A673 (cell line): ENCODE data around the gene TAF5L. TPM values are rescaled to one million over a fixed set of nuclear protein-coding genes. Genes with fewer than 3 reads are reported as not detected.

Experiments
- BruUV-seq: library from RNA; stranded (reverse); fragments of 400-500 nt; replicated peaks from 2 replicates; lab custom pipeline; 2021; lab: Mats Ljungman, UMichigan
- CTCF ChIA-PET: fragments of 300-600 bp; sonication (Branson Sonifier 250); formaldehyde crosslinking; loops from one replicate; lab custom pipeline; 2022; ENCODE audit warnings: antibody characterized with exemption; lab: Charles Lee
- POLR2A ChIA-PET: fragments of 300-600 bp; sonication (Branson Sonifier 250); formaldehyde crosslinking; loops from one replicate; lab custom pipeline; 2022; ENCODE audit warnings: antibody characterized with exemption; ENCODE audit not compliant: low non-redundant PET; lab: Charles Lee
- DNase-seq: peaks from one replicate; pipeline ENCODE4 v3.0.0-alpha.2; 2015; ENCODE audit warnings: low spot score
- H3K27ac ChIP-seq: fragments of 200-600 bp; sonication (generic); 2 replicates; pipeline ENCODE4 v1.5.1; 2016; ENCODE audit warnings: mixed run types, low read depth, mild to moderate bottlenecking, mixed read lengths, antibody characterized with exemption, low read length; ENCODE audit not compliant: poor library complexity, severe bottlenecking
- H3K27me3 ChIP-seq: fragments of 200-600 bp; sonication (generic); replicated peaks from 2 replicates; pipeline ENCODE4 v1.6.1; 2017; ENCODE audit warnings: mixed run types, low read depth, mild to moderate bottlenecking, mixed read lengths, antibody characterized with exemption, low read length; ENCODE audit not compliant: insufficient read depth, poor library complexity
- H3K36me3 ChIP-seq: fragments of 200-600 bp; sonication (generic); 2 replicates; pipeline ENCODE4 v1.6.1; 2016; ENCODE audit warnings: mixed run types, mild to moderate bottlenecking, mixed read lengths, antibody characterized with exemption, low read length; ENCODE audit not compliant: insufficient read depth, poor library complexity, severe bottlenecking
- H3K4me1 ChIP-seq: fragments of 200-600 bp; sonication (generic); 2 replicates; pipeline ENCODE4 v1.6.1; 2017; ENCODE audit warnings: mixed run types, mild to moderate bottlenecking, mixed read lengths, antibody characterized with exemption, low read length; ENCODE audit not compliant: insufficient read depth, poor library complexity, severe bottlenecking
- H3K4me3 ChIP-seq: fragments of 200-600 bp; sonication (generic); 2 replicates; pipeline ENCODE4 v1.5.1; 2016; ENCODE audit warnings: low read depth, mixed run types, mild to moderate bottlenecking, mixed read lengths, low read length; ENCODE audit not compliant: poor library complexity, severe bottlenecking
- H3K9me3 ChIP-seq: fragments of 200-600 bp; sonication (generic); 2 replicates; pipeline ENCODE4 v1.6.1; 2016; ENCODE audit warnings: mixed run types, low read depth, mild to moderate bottlenecking, mixed read lengths, antibody characterized with exemption, low read length; ENCODE audit not compliant: poor library complexity, severe bottlenecking
- EZH2 ChIP-seq: fragments of 200-600 bp; sonication (generic); IDR thresholded peaks from 2 replicates; pipeline ENCODE4 v1.6.1; 2017; ENCODE audit warnings: borderline replicate concordance, low read depth, mild to moderate bottlenecking, mixed read lengths, antibody characterized with exemption, low read length; ENCODE audit not compliant: poor library complexity, severe bottlenecking
- intact Hi-C: fragments of 100-400 bp; cut with micrococcal nuclease; formaldehyde crosslinking; loops from one replicate; pipeline ENCODE4 v1.10.0; 2022; ENCODE audit not compliant: unreplicated experiment
- total RNA-seq: library from RNA; stranded (reverse); gene quantifications from 2 replicates; pipeline ENCODE4 v1.2.3, GENCODE V29; 2021
- TF ChIP-seq, protein P1 (sequence below): fragments of 300-800, 200-600 bp; sonication (generic); conservative IDR thresholded peaks from 2 replicates; pipeline ENCODE4 v1.5.1; 2017; ENCODE audit warnings: low read depth, mild to moderate bottlenecking, antibody characterized with exemption, low read length, moderate library complexity, mixed read lengths

Gene TAF5L
- total RNA-seq, 1 experiment from 2014 or later = 33.4 TPM

DNA sequence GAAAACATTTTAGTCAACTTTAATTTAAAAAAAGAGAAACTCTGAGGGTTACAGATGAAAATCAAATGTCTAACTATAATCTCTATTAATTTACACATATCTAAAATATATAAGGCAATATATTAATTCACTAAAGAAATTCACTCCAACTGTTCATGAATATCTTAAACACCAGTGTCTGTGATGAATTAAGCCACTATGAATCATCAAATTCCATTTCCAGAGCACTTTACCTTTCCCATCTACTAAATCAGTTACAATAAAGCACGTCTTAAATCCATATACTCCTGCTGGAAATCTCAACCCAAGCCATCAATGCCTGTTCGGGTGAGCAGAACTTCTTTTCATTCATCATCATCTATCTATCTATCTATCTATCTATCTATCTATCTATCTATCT, 4.3 kb downstream of the TAF5L start:
- H3K27ac ChIP-seq = no peak overlapping the region
- intact Hi-C loops = no loop called here
- H3K4me3 ChIP-seq = no peak overlapping the region
- peaks cover 16% of the 10 kb centered on the region for H3K4me1 ChIP-seq
- ChIA-PET POLR2A (no interaction called here), CTCF (no interaction called here)
- BruUV-seq = no TSS peak
- no peaks in the 10 kb centered on the region for H3K9me3 ChIP-seq
- TF ChIP-seq, protein P1, sequence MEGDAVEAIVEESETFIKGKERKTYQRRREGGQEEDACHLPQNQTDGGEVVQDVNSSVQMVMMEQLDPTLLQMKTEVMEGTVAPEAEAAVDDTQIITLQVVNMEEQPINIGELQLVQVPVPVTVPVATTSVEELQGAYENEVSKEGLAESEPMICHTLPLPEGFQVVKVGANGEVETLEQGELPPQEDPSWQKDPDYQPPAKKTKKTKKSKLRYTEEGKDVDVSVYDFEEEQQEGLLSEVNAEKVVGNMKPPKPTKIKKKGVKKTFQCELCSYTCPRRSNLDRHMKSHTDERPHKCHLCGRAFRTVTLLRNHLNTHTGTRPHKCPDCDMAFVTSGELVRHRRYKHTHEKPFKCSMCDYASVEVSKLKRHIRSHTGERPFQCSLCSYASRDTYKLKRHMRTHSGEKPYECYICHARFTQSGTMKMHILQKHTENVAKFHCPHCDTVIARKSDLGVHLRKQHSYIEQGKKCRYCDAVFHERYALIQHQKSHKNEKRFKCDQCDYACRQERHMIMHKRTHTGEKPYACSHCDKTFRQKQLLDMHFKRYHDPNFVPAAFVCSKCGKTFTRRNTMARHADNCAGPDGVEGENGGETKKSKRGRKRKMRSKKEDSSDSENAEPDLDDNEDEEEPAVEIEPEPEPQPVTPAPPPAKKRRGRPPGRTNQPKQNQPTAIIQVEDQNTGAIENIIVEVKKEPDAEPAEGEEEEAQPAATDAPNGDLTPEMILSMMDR = no peak
- no peak for TF ChIP-seq EZH2
- DNase-seq = no peak
- H3K36me3 ChIP-seq = no peaks in the 10 kb centered on the region
- H3K27me3 ChIP-seq = no peaks in the 10 kb centered on the region

DNA sequence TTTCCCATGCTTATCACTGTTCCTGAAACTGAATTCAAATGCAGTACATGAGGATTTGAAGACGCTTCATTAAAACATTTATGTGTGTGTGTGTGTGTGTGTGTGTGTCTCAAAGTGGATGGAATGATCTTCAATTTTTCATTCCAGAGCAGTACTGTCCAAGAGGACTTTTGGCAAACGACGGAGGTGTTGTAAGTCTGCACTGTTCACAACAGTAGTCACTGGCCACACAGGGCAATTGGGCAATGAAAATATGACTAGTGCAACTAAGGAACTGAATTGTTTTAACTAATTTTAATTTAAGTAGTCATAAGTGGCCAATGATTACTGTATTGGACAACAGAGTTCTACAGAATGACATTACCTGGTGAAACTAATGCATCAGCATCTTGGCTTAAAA, 5.0 kb downstream of the TAF5L start:
- TF ChIP-seq EZH2 = no peak
- TF ChIP-seq, protein P1 = no peak
- CTCF ChIA-PET = no interaction called here
- no TSS peak for BruUV-seq
- Histone ChIP-seq H3K4me1 (peaks cover 16% of the 10 kb centered on the region), H3K4me3 (no peak overlapping the region), H3K27ac (no peak overlapping the region), H3K36me3 (no peaks in the 10 kb centered on the region), H3K27me3 (no peaks in the 10 kb centered on the region), H3K9me3 (no peaks in the 10 kb centered on the region)
- POLR2A ChIA-PET = no interaction called here
- intact Hi-C loops = no loop called here
- no peak for DNase-seq

DNA sequence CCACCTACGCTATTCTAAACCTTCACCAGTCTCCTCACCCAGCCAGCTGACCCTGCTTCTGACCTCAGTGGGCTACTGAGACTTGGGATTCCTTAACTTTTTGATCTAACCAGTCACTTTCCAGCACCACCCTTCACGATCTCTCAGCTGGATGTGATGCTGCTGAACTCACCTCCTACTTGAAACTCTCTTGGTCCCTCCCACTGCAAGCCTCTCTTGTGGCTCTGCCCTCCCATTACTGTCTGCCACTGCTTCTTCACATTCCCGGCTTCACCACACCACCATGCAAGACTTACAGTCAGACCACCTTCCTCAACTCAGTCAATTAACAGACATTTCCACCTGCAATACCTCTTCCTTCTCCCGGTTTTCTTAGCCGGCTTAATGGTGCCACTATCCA, 6.3 kb downstream of the TAF5L start:
- H3K27ac ChIP-seq = no peak overlapping the region
- TF ChIP-seq, protein P1 = no peak
- no peak for TF ChIP-seq EZH2
- ChIA-PET POLR2A (no interaction called here), CTCF (interaction anchor here (0.6 kb wide), 1 partner anchor 111 kb away, joined by 4 read pairs; no protein-coding TSS in a partner anchor)
- no TSS peak for BruUV-seq
- no peaks in the 10 kb centered on the region for H3K36me3 ChIP-seq
- no peaks in the 10 kb centered on the region for H3K9me3 ChIP-seq
- no peak for DNase-seq
- H3K4me3 ChIP-seq = no peak overlapping the region
- H3K4me1 ChIP-seq = peaks cover 16% of the 10 kb centered on the region
- intact Hi-C loops = no loop called here
- H3K27me3 ChIP-seq = no peaks in the 10 kb centered on the region
